ENCODE measurements around the gene TRIM66. TPM values are rescaled to one million over a fixed set of nuclear protein-coding genes. Genes with fewer than 3 reads are reported as not detected.

The TRIM66 gene
- total RNA-seq, 1 donor from 2014 or later: 59.5 TPM

DNA sequence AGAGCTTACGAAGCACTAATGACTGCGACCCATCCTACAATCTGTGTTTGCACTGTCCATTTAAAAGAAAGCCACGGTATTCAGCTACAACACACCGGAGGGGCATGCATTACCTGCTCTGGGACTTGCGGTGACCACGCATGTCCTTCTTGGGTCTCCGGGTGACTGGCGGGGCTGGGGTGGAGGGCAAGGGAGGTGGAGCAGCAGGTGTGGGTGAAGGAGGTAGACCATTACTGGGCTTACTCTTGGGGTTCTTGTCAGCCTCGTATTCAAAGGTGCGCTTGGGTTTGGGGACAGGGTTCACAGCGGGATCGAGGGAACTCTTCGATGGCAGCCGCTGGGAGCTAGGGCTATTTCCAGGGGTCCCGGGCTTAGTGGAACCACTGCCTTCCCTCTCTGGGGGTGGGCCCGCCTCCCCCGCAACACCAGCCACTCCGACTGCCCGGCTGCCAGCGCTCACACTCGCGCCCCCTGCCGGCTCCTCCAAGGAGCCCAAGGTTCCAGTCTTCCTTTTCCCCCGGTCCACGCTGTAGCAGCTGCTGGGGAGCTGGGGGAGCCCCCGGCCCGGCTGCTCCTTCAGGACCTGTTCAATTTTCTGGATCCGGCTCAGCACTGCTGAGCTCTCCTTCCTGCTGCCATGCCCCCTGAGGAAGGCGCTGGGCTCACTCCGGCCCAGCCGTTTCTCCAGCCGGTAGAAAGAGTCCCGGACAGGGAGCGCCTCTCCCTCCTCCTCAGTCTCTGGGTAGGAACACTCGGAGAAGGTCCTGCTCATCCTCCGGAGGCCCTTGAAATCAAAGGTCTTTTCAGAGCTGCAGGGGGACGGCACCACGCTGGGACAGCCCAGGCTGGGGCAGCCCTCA, 47.6 kb upstream of the TRIM66 start:
- Mint-ChIP-seq H3K27ac (ENCODE audit: unreplicated experiment) (no peak overlapping the region), H3K27me3 (ENCODE audit: unreplicated experiment) (peaks cover 4% of the 10 kb centered on the region), H3K36me3 (ENCODE audit: unreplicated experiment) (no peaks in the 10 kb centered on the region), H3K4me3 (ENCODE audit: unreplicated experiment) (no peak overlapping the region), H3K4me1 (ENCODE audit: low read depth, unreplicated experiment) (peaks cover 9% of the 10 kb centered on the region), H3K9me3 (ENCODE audit: unreplicated experiment) (peaks cover 4% of the 10 kb centered on the region)
- no peak for DNase-seq
- no peak for TF ChIP-seq CTCF (IDR thresholded peaks at IDR 0.05; ENCODE audit: partially characterized antibody, unreplicated experiment)

GRCh38 chr11:8729067-8729466, 46.6 kb upstream of the TRIM66 start:
- H3K4me1 Mint-ChIP-seq (ENCODE audit: low read depth, unreplicated experiment): peaks cover 9% of the 10 kb centered on the region
- no peak overlapping the region for H3K4me3 Mint-ChIP-seq (ENCODE audit: unreplicated experiment)
- H3K36me3 Mint-ChIP-seq (ENCODE audit: unreplicated experiment): no peaks in the 10 kb centered on the region
- H3K27me3 Mint-ChIP-seq (ENCODE audit: unreplicated experiment): peaks cover 4% of the 10 kb centered on the region
- no peak for TF ChIP-seq CTCF (IDR thresholded peaks at IDR 0.05; ENCODE audit: partially characterized antibody, unreplicated experiment)
- no peak for DNase-seq
- peaks cover 4% of the 10 kb centered on the region for H3K9me3 Mint-ChIP-seq (ENCODE audit: unreplicated experiment)
- H3K27ac Mint-ChIP-seq (ENCODE audit: unreplicated experiment): no peak overlapping the region

DNA sequence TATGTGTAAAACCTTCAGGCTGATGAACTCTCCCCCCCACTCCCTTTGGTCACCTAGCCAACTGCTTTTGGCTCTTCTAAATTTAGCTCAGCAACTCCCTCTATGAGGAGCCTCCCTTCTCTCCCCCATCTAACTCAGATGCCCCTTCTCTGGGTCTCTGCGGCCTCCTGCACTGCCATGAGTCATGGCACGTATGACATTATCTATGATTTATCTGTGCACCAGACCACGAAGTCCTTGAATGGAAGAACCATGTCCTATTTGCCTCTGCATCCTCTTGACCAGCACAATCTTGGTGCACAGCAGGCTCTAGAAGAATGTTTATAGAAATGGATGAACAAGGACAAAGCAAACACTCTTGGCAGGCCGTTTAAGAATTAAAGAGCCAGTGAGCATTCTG, 46.1 kb upstream of the TRIM66 start:
- peaks cover 4% of the 10 kb centered on the region for H3K9me3 Mint-ChIP-seq (ENCODE audit: unreplicated experiment)
- H3K27ac Mint-ChIP-seq (ENCODE audit: unreplicated experiment): peak overlapping the region; percentile 7
- TF ChIP-seq CTCF (IDR thresholded peaks at IDR 0.05; ENCODE audit: partially characterized antibody, unreplicated experiment): no peak
- H3K27me3 Mint-ChIP-seq (ENCODE audit: unreplicated experiment): peaks cover 5% of the 10 kb centered on the region
- no peak overlapping the region for H3K4me3 Mint-ChIP-seq (ENCODE audit: unreplicated experiment)
- H3K36me3 Mint-ChIP-seq (ENCODE audit: unreplicated experiment): no peaks in the 10 kb centered on the region
- DNase-seq: no peak
- peaks cover 8% of the 10 kb centered on the region for H3K4me1 Mint-ChIP-seq (ENCODE audit: low read depth, unreplicated experiment)

- DNase-seq: no peak
- H3K36me3 Mint-ChIP-seq (ENCODE audit: unreplicated experiment): no peaks in the 10 kb centered on the region
- H3K4me3 Mint-ChIP-seq (ENCODE audit: unreplicated experiment): no peak overlapping the region
These were observed 43.9 kb upstream of the TRIM66 start for GRCh38 chr11:8726395-8726794.

More at GRCh38 chr11:8726395-8726794, 43.9 kb upstream of the TRIM66 start:
- no peak for TF ChIP-seq CTCF (IDR thresholded peaks at IDR 0.05; ENCODE audit: partially characterized antibody, unreplicated experiment)
- Mint-ChIP-seq H3K4me1 (ENCODE audit: low read depth, unreplicated experiment) (peaks cover 8% of the 10 kb centered on the region), H3K27ac (ENCODE audit: unreplicated experiment) (no peak overlapping the region), H3K27me3 (ENCODE audit: unreplicated experiment) (peaks cover 6% of the 10 kb centered on the region), H3K9me3 (ENCODE audit: unreplicated experiment) (peaks cover 1% of the 10 kb centered on the region)
